ENCODE data around the gene MMP28. TPM values are rescaled to one million over a fixed set of nuclear protein-coding genes. Genes with fewer than 3 reads are reported as not detected.
"Not testable (repeated sequence)": the region's sequence is repeated elsewhere in the genome, so short reads cannot be mapped to it uniquely, and the experiment has no call there.

Gene MMP28
- total RNA-seq, 1 donor from 2014 or later: 6.1 TPM

- no peak for DNase-seq
Observed at GRCh38 chr17:35765756-35766488, 29.5 kb downstream of the MMP28 start.

DNA sequence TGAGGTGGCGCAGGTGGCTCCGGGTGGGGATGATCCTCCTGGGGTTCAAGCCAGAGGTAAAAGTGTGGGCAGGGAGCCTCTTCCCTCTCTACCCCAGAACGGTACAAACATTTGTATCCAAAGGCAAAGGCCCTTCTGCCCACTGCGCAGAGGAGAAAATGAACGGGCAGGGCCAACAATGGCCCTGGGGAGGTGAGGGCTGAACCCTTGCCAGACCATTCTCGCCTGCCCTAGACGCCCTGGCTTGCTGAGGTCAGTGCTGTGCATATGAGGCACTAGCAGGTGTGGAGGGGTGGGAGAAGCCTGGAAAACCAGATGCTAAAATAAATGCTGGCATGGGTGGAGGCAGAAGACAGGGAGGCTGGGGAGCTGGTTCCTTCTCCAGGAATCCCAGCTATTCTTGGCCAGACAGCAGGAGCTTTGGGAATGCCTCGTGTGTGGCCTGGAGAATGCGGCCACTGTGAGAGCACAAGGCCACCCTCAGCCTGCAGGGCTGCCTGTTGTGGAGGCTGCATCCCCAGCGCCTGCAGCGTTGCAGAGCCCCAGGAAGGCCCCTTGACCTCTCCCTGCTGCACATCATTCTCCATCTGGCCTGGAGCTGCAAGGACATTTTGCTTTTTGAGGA, 30.2 kb downstream of the MMP28 start:
- no peak for DNase-seq

DNA sequence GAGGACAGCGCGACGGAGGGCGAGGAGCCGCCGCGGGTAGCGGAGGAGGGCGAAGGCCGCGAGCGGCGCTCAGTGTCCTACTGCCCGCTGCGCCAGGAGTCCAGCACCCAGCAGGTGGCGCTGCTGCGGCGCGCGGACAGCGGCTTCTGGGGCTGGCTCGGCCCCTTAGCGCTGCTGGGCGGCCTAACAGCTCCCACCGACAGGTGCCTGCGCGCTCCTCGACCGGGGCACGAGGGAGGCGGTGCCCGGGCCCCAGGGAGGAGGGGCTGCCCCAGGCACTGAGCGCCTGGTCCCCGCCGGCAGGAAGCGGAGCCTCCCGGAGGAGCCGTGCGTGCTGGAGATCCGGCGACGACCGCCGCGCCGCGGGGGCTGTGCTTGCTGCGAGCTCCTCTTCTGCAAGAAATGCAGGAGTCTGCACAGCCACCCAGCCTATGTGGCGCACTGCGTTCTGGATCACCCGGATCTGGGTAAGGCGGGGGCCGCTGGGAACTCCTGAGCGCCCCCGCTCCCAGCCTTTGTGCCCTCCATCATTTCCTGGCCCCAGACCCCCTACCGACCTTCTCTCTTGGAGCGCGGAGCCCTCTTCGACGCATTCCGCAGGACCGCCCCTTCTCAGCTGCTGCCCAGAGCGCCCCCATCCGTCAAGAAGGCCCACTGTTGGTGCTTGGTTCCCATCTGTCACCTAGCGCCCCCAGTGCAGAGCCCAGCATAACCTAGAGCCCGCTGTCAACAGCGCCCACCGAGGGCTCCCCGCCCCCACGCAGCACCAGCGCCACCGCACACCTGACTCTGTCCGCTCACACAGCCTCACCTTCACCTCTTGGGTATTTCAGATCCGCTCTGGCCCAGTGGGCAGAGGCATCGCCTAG, 31.1 kb downstream of the MMP28 start:
- peak; percentile 35 for DNase-seq

- DNase-seq: no peak
Observed at GRCh38 chr17:35763767-35764122, 31.7 kb downstream of the MMP28 start.

DNA sequence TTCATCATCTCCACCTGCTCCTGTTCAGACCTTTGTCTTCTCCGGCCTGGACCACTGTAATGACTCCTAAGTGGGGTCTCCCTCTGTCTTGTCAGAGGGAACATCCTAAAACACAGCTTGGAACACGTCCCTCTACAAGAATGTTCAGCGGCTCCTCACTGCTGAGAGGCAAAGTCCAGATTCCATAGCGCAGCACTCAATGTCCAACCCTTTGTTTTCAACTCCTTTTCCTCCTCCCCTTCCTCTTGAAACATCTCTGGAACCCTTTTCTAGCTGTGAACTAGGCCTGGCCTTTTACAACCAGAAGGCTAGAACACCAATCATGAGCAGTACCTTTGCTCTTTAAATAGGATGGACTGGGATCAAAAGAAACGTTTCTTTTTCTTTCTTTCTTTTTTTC, 33.8 kb downstream of the MMP28 start:
- no peak for DNase-seq

- no peak for DNase-seq
Observed at GRCh38 chr17:35760587-35760986, 34.9 kb downstream of the MMP28 start, which contains the start of gene C17orf50. Gene C17orf50, plus strand, starts transcription at chr17:35760887. Its CDS starts 55 bp downstream, at chr17:35760942.

GRCh38 chr17:35757243-35757642, 38.2 kb downstream of the MMP28 start:
- DNase-seq: no peak

DNA sequence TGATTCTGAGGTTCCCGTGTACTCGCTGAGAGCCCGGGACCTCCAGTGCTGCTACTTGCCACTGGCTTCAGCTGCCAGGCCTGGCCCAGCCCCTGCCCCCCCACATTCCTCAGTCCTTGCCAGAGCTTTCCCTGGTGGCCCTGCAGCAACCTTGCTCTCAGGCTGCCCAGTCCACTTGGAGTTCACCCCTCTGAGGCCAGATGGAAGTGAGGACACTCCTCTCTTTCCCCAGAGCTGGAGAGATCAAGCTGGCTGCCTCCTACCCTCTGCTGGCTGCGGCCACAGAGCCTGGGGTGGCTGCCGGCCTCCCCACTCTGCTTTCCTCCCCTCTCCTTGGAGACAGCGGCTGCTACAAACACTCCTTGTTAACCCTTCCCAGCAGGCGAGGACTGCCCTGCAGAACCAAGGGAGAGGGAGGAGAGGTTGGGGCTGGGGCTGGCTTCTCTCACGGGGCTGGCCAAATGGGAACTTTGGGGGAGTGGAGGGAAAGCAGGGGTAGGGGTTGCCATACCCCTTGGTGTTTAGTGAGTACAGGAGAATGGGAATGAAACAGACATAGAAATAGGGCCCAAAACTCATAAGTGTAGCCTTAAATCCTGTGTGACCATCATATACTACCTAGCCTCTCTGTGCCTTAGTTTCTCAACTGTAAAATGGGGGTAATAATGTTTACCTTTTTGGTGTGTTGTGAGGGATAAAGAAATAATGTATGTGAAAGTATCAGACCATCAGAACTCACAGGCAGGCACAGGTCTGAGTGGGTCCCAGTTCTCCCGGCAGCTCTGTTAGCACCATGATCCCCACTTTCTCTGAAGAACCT, 42.3 kb downstream of the MMP28 start, which contains the start of gene GAS2L2:
Gene GAS2L2, minus strand, starts transcription at position 295 of the 820 bp plus-strand sequence. CDS start 389 bp downstream, outside the sequence.
- no peak for DNase-seq

DNA sequence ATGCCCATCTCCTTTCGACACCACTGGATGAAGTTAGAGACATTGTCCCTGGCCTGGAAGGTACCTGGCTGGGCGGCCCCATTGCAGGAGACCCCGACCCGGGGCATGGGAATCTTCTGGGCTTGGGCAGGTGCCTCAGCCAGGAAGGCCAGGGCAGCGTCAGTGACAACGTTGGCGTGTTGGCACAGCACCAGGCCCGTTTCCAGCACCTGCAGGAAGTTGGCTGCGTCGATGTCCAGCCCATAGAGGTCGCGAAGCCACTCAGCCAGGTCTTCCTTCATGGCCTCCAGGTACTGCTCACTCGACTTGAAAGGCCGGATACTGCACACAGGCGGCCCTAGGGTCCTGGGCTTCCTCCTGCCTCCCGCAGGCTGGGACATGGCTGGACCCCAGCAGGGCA, 43.0 kb downstream of the MMP28 start:
- no peak for DNase-seq

DNA sequence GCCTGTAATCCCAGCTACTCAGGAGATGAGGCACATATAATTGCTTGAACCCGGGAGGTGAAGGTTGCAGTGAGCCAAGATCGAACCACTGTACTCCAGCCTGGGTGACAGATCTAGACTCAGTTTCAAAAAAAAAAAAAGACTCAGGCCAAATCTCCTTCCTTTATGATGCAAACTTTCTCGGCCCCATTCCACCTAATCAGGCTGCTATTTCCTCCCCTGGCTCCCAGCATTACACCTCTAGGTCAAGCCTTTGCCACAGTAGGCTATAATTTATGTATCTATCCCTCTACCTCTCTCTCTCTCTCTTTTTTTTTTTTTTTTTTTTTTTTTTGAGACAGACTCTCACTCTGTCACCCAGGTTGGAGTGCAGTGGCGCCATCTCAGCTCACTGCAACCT, 43.9 kb downstream of the MMP28 start:
- not testable (repeated sequence) for DNase-seq

DNA sequence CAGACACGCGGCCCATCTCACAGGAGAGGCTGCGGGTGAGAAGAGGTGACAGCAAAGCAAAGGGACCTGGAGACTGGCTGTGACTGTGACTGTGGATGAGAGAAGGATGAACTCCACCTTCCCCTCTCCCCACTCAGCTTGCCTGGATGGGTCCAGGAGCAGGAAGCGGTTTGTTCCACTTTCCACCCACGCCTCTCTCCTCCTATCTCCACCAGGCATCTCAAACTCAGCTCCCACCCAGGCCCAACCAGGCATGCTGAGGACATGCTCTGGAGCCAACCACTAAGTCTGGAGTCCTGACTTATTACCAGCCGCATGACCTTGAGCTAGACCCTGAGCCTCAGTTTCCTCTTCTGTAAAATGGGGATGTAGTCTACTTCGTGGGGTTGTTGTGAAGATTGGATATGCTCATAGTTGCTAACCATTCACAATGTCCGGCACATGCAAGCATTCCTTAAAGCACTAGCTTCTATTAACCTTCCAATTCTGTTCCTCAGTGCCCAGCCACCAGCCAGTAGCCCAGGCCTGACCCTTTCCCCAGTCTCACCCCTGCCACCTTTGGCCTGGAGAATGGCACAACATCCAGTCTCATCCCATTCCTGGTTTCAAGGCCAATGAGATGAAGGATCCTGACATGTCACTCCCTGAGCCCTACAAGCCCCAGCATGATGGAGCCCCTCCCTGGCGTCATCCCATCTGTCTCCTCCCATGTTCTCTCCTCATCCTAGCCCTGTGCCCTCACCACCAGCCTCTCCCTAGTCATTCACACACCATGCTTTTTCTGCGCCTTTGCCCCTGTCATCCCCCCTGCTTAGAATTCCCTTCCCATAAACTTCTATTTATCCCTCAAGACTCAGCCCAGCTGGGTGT, 44.7 kb downstream of the MMP28 start:
- no peak for DNase-seq

DNA sequence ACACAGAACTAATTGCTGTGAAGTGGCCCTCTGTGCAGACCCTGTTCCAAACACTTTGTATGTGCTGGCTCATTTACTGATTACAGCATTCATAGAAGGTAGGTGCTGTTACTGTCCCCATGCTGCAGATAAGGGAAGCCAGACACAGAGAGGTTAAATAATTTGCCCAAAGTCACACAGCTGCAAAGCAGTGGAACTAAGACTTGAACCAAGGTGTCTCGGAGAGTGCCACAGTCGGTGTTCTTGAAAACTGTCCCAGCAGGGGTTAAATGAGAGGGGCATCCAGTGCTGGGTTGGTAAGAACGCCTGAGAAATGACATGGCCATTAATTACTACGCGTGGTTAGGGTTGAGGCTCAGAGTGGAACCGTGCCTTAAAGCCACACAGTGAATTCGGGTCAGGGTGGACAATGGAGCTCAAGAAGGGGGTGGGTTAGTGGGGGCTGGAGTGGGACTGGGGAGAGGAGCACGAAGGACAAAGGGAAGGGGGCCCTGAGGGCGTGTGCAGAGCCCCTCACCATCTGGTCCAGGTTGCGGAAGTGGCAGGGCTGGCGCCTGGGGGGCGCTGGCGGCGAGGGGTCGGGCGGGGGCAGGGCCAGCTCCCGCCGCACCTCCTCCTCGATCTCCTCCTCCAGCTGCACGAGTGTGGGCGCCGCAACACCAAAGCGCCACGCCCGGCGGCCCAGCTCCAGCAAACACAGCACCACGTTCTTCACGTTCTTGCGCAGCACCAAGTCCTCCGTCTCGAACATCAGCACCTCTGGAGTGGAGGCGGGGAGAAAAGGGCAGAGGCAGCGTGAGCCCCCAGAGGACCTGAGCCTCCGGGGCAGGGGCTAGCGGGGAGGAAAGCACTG, 45.7 kb downstream of the MMP28 start:
- DNase-seq: no peak

DNA sequence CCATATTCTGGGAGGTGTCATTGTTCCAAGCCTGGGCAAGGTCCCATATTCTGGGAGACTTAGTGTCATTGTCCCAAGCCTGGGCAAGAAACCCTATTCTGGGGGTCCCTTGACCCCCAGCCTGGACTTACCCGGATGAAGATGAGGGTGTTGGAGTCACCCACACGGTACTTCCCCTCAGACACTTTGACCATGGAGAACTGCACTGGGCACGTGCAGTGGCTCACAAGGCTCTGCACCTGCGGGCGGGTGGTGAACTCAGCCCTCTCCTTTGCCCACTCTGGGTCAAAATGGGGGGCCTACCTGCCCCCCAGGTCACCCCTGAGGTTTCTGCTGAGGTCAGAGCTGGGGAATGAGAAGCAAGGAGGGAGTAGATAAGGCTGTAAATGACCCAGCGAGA, 46.5 kb downstream of the MMP28 start:
- no peak for DNase-seq

- DNase-seq: no peak
Observed at GRCh38 chr17:35748341-35748841, 47.0 kb downstream of the MMP28 start.

DNA sequence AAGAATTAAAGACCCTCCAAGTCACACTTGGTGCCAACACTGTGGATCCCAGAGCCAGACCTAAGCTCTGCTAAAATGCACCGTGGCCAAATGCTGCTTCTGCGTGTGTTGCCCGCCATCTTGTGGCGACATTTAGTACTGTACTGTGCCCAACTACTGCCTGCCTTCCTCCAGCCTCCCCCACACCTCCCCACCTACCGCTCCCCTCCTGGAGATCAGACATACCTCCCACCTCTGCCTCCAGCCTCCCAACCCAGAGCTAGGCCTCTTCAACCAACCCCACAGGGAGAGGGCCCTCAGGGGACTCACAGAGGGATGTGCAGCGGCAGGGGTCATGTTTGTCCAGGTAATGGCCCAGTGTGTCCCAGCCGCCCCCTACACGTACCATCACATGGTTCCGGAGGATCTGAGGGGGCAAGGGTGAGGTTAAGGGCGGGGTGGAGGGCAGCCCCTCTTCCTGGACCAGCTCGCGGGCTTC, 47.9 kb downstream of the MMP28 start:
- DNase-seq: peak; percentile 45

DNA sequence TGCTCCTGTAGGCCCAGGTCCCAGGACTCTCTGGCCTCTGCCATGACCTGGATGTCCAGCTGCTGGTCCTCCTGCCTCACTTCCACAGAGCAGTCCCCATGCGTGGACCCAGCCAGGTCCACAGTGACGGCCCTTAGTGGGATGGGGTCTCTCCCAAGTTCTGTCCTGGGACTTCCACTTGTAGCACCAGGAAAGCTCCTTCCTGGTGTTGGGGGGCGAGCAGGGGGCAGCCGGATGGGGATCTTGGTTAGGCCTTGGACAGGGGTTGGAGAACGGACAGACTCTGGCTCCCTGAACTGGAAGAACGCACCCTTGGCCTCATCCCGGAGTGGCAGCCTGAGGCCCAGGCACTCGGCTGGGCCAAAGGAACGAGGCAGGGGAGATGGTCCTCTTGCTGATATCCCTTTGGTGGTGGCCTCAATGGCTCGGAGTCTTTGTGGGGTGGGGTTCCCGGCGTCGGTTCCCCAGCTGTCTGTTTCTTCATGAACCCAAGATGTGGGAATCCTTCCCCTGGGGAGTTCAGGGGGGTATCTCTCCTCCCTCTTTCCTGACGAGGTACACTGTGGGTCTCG, 49.6 kb downstream of the MMP28 start:
- no peak for DNase-seq

- no peak for DNase-seq
Observed at GRCh38 chr17:35745246-35745645, 50.2 kb downstream of the MMP28 start.

GRCh38 chr17:35744830-35745229, 50.6 kb downstream of the MMP28 start:
- no peak for DNase-seq

GRCh38 chr17:35743626-35744328, 51.7 kb downstream of the MMP28 start:
- DNase-seq: no peak
